Measurements from ENCODE around the gene ZDHHC1. TPM values are rescaled to one million over a fixed set of nuclear protein-coding genes. Genes with fewer than 3 reads are reported as not detected.

ZDHHC1 gene
- total RNA-seq, 2 donors from 2014 or later: 0.35 TPM; not detected in 1

DNA sequence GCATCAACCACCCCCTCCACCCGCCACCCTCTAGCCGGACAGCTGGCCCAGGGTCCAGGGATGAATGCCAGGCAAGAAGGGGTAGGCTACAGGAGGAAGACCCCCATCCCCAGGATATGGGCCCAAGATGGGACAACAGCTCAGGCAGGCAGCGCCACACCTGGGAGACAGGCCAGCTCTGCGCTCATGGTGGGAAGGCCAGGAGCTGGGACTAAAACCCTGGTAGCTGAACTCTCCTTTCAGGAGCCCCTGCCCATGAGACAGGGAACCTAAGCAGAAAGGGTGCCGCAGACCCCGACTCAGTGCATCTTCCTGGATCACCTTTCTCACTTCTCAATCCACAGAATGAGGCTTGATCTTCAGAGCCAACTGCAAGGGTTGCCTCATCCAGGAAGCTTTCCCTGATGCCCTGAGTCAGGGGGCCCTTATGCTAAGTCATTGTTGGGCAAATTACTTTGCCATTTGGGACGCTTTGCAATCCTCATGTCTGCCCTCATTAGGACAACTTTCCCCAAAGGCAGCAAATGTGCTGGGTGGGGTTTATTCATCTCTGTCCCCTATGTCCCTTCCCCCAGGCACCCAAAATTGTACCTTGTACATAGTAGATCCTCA, 9.0 kb downstream of the ZDHHC1 start:
- ATAC-seq: no peak
- Mint-ChIP-seq H3K4me3 (no peak overlapping the region), H3K36me3 (ENCODE audit: low read depth) (no peaks in the 10 kb centered on the region), H3K27me3 (peaks cover 42% of the 10 kb centered on the region), H3K4me1 (peaks cover 1% of the 10 kb centered on the region), H3K27ac (no peak overlapping the region)
- no peak for DNase-seq
- H3K9me3 ChIP-seq (ENCODE audit: control insufficient read depth, low read length, poor library complexity, severe bottlenecking): no peaks in the 10 kb centered on the region

DNA sequence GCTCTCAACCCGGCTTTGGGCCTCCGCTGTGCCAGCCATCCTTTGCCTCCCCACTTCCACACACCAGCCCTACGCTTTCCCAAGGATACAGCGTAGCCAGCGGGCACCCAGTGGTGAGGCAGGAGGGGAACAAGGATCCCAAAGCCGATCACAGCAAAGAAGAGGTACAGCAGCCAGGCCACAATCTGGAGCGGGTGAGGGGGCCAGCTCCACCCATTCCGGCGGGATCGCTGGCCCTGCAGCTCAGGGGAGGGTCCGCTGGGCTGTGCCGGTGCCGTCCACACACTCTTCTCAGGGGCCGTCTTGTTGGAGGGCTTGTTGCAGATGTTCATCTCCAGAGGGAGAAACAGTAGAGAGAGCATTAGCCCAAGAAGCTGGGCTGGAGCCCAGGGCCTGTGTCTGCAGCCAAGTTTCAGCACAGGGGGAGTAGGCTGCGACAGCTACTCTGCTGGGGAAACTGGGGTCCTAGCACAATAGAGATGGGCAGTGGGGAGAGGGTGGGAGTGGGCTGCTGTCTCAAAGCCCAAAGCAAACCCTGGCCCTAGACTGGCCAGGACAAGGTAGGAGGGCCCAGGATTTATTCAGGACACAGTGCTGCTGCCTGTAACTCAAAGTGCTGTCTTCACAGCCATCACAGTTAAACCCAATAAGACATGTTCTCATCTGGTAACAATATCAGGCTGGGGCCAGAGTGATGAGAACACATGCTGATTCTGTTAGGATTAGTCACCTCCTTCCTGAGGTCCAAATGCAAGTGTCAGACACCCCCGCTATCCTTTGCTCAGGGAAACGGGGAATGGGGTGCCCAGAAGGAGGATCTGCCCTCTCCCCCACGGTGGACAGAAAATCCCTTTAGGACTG, 9.9 kb downstream of the ZDHHC1 start:
- no peak overlapping the region for H3K4me3 Mint-ChIP-seq
- H3K27me3 Mint-ChIP-seq: peaks cover 47% of the 10 kb centered on the region
- peaks cover 2% of the 10 kb centered on the region for H3K4me1 Mint-ChIP-seq
- DNase-seq (no peak), ATAC-seq (no peak)
- H3K36me3 Mint-ChIP-seq (ENCODE audit: low read depth): no peaks in the 10 kb centered on the region
- H3K27ac Mint-ChIP-seq: no peak overlapping the region
- no peaks in the 10 kb centered on the region for H3K9me3 ChIP-seq (ENCODE audit: control insufficient read depth, low read length, poor library complexity, severe bottlenecking)

DNA sequence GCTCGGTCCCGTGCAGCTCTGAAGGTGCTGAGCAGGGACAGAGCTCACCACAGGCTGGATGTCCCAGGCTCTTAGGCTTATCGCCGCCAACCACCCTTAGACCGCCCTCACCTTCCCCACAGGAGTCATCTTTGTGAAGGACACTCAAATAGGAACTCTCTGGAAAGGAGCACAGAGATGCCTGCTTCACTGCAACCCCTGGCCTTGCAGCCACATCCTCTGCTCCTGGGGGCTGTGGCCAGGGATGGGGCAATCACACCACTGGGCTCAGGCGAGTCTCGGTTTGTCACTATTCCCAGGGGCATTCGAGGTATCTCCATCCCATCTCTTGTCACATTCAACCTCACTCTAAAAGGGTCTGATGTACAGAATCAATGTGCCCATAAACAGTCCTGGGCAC, 10.9 kb downstream of the ZDHHC1 start:
- Mint-ChIP-seq H3K4me1 (peaks cover 2% of the 10 kb centered on the region), H3K27me3 (peaks cover 49% of the 10 kb centered on the region), H3K36me3 (ENCODE audit: low read depth) (no peaks in the 10 kb centered on the region), H3K27ac (no peak overlapping the region), H3K4me3 (no peak overlapping the region)
- no peaks in the 10 kb centered on the region for H3K9me3 ChIP-seq (ENCODE audit: control insufficient read depth, low read length, poor library complexity, severe bottlenecking)
- ATAC-seq (no peak), DNase-seq (no peak)

DNA sequence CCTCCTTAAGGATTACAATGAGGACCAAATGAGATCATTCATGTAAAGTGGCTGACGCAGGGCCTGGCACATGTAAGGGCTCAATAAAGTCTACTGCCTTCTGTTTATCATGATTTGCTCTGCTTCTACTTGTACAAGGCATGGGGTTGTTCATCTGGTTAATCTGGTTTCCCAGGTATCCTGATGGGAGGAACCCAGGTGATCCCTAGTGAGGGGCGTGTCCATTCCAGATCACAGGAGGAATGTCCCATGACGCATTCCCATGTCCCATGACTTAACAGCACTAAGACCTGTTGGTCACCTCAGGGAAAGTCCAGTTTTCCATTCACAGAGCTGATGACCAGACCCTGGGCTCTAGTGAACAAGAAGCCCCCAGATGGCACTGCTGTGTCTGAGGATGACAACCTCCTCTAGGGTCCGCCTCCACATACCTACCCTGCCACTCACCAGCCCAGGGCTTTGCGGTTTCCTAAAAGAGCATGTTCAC, 11.5 kb downstream of the ZDHHC1 start:
- Mint-ChIP-seq H3K27me3 (peaks cover 49% of the 10 kb centered on the region), H3K4me3 (no peak overlapping the region), H3K27ac (no peak overlapping the region), H3K4me1 (peaks cover 2% of the 10 kb centered on the region), H3K36me3 (ENCODE audit: low read depth) (no peaks in the 10 kb centered on the region)
- DNase-seq (no peak), ATAC-seq (no peak)
- no peaks in the 10 kb centered on the region for H3K9me3 ChIP-seq (ENCODE audit: control insufficient read depth, low read length, poor library complexity, severe bottlenecking)

DNA sequence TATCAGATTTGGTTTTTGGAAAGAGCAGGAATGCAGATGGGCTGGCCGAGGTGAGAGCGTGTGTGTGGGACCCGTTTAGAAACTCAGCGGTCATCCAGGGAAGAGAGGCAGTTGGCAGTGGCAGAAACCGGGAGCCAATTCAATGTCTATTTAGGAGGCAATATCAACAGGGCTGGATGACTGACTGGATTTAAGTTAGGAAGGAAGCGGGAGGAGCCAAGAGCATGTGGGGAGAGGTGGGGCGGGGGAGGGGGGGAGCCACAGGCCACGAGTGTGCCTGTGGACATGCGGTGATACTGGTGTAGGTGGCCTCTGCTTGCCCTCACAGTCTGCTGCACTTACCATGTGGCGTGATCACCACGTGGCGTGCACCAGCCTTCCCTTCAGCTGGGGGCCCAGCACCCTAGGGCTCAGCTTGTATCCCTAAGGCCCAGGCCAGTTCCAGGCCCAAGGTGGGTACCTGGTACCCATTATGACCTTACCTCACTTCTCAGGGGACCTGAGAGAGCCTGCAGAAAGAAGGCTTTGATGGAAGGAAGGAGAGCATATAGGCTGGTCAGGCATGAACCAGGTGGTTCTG, 12.2 kb downstream of the ZDHHC1 start:
- Mint-ChIP-seq H3K4me3 (no peak overlapping the region), H3K27me3 (peaks cover 43% of the 10 kb centered on the region), H3K4me1 (peaks cover 2% of the 10 kb centered on the region), H3K27ac (no peak overlapping the region), H3K36me3 (ENCODE audit: low read depth) (no peaks in the 10 kb centered on the region)
- ATAC-seq (no peak), DNase-seq (no peak)
- no peaks in the 10 kb centered on the region for H3K9me3 ChIP-seq (ENCODE audit: control insufficient read depth, low read length, poor library complexity, severe bottlenecking)

DNA sequence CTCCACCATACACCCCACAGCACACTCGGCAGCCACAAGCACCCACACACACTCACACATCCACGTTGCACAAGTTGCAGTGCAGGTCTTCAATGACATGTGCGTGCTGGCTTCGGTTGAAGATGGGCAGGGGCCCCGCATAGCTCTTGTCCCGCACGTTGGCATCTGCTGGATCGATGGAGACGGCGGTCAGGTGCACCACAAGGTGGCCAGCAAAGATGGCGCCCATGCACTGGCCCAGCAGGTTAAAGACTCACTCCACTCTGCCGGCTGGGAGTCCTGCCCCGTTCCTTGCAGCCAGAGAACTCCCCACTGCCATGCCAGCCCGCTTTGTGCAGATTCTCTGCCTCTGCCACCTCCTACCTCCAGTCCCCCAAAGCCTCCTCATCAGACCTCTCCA, 15.4 kb downstream of the ZDHHC1 start:
- H3K36me3 Mint-ChIP-seq (ENCODE audit: low read depth): no peaks in the 10 kb centered on the region
- no peak overlapping the region for H3K27ac Mint-ChIP-seq
- H3K9me3 ChIP-seq (ENCODE audit: control insufficient read depth, low read length, poor library complexity, severe bottlenecking): no peaks in the 10 kb centered on the region
- no peak for DNase-seq
- H3K27me3 Mint-ChIP-seq: peaks cover 38% of the 10 kb centered on the region
- no peak overlapping the region for H3K4me3 Mint-ChIP-seq
- no peak for ATAC-seq
- peaks cover 2% of the 10 kb centered on the region for H3K4me1 Mint-ChIP-seq

DNA sequence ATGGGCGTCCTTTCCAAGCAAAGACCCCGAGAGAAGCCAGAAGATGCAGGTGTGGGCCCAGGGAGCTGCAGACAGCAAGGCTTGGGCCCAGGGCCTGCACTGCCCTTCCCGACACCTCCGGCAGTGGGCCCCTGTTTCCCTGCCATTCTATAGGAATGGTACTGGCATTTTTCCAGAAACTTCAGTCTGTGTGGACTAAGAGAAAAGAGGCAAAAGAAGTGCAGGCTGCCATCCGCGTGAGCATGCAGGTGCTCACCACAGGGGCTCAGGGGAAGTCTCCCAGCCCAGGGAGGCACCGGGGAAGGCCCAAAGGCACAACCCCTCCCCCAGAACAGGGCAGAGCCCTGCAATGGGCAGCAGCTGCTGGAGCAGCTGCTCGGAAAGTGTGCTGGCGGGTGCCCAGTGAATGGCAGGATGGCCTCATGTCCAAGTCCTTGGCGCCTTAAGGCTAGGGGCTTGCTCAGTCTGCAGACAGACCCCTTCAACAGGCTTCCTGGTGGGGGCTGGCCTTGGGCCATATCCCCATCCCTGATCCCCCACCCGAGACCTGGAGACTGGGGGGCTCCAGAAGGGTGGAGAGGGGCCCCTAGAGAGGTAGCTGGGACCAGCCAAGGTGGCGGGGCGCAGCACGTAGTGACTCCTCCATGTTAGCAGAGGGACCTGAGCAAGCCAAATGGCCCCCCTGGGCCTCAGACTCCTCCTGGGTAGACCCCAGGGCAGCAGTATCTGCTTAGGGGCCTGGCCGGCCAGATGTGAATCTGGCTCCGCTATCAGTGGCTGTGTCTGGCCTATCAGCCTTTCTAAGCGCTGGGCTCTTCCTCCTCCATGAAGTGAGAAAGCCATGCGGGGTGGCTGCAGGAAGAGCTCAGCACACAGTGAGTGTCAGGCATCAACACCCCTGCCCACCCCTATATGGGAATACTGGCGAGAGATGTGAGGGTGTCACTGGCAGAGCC, 16.2 kb downstream of the ZDHHC1 start:
- DNase-seq (no peak), ATAC-seq (no peak)
- Mint-ChIP-seq H3K4me1 (peaks cover 2% of the 10 kb centered on the region), H3K27me3 (peaks cover 38% of the 10 kb centered on the region), H3K36me3 (ENCODE audit: low read depth) (no peaks in the 10 kb centered on the region), H3K4me3 (no peak overlapping the region), H3K27ac (no peak overlapping the region)
- H3K9me3 ChIP-seq (ENCODE audit: control insufficient read depth, low read length, poor library complexity, severe bottlenecking): no peaks in the 10 kb centered on the region

DNA sequence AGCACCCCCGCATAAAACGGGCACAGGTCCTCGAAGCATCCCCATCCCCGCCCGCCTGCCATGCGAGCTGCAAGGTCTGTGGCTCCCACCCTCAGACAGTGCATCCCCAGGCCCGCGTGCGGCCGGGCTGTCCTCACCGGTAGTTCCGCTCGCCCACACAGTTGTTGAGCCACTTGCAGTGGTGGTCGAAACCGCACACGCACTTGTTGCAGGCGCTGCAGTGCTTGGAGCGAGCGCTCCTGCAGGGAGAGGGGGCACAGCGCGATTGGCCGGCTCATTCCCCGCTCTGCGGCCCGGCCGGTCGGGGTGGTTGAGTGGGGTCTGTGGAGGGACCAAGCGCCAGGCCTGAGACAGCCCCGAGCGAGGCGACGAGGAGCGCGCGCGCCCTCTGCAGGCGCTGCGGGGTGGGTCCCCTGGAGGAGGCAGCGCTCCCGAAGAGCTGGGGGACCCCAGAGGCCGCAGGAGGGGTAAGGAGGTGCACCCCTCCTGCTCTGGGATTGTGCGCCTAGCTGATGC, 17.0 kb downstream of the ZDHHC1 start:
- ATAC-seq: peak; percentile 78
- peaks cover under 1% of the 10 kb centered on the region for H3K36me3 Mint-ChIP-seq (ENCODE audit: low read depth)
- no peaks in the 10 kb centered on the region for H3K9me3 ChIP-seq (ENCODE audit: control insufficient read depth, low read length, poor library complexity, severe bottlenecking)
- H3K4me1 Mint-ChIP-seq: peaks cover 3% of the 10 kb centered on the region
- H3K4me3 Mint-ChIP-seq: no peak overlapping the region
- H3K27ac Mint-ChIP-seq: no peak overlapping the region
- peak in 1 of 3 donors; percentile 34 for DNase-seq
- peaks cover 38% of the 10 kb centered on the region for H3K27me3 Mint-ChIP-seq

DNA sequence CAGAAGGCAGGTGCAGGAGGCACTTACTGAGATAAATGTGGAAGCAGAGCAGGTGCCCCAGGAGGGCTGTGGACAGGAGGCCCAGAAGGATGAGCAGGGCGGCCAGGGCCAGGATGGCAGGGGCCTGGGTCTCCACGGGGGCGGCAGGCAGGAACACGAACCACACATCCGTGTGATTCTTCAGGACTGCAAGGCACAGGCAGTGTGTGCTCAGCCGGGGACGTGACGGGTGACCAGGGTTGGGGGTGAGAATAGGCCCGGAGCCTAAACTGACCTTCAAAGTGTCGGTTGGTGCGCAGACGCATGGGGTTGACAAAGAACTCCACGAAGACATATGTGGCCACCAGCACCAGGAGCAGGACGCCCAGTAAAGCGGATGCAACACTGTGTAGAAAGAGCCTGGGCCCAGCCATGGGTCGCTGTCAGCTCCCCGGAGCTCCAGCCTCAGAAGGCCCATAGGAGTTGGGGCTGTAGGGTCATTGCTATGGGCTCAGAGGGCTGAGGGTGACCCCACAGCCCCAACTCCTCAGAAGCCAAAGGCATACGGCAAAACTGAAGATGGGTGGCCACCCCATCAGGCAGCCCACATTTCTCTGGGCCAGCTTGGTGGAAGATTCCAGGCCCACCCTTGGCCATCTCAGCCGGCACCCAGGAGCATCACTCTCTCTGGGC, 17.6 kb downstream of the ZDHHC1 start:
- peaks cover 7% of the 10 kb centered on the region for H3K4me1 Mint-ChIP-seq
- H3K27ac Mint-ChIP-seq: no peak overlapping the region
- H3K9me3 ChIP-seq (ENCODE audit: control insufficient read depth, low read length, poor library complexity, severe bottlenecking): no peaks in the 10 kb centered on the region
- no peak for DNase-seq
- peaks cover 38% of the 10 kb centered on the region for H3K27me3 Mint-ChIP-seq
- peaks cover 4% of the 10 kb centered on the region for H3K36me3 Mint-ChIP-seq (ENCODE audit: low read depth)
- no peak for ATAC-seq
- no peak overlapping the region for H3K4me3 Mint-ChIP-seq

DNA sequence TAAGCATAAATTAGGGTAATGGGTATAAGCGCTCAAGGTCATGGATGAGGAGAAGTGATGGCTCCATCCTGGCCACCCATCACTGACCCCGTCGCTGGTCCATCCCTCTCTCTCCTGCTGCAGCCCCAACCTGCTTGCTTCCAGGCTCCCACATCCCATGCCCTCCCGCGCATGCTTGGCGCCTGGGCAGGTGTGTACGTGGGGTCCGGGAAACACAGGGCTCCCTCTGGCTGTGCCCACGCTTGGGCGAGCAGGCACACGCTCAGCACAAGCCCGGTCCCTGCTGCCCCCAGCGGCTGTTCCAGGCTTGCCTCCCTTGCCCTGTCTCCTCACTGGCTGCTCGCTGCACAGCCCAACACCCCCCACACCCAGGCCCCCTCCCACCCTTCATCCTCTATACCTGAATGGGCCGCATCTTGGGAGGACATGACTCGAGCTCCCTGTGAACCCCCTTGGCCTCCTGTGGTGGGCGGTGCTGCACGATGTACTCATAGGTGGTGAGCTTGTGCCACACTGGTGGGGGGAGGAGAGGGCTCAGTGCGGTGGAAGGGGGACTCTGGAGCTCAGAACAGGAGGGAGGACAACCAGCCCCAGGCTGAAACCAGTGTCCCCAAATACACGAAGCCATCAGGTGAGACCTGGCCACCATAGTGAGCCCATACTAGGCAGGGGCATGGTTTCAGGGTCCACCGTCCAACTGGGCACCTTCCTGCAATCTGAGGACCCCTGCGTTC, 18.3 kb downstream of the ZDHHC1 start:
- H3K27ac Mint-ChIP-seq: no peak overlapping the region
- DNase-seq: no peak
- H3K9me3 ChIP-seq (ENCODE audit: control insufficient read depth, low read length, poor library complexity, severe bottlenecking): no peaks in the 10 kb centered on the region
- no peak overlapping the region for H3K4me3 Mint-ChIP-seq
- peaks cover 7% of the 10 kb centered on the region for H3K4me1 Mint-ChIP-seq
- H3K27me3 Mint-ChIP-seq: peaks cover 34% of the 10 kb centered on the region
- no peak for ATAC-seq
- H3K36me3 Mint-ChIP-seq (ENCODE audit: low read depth): peaks cover 4% of the 10 kb centered on the region

DNA sequence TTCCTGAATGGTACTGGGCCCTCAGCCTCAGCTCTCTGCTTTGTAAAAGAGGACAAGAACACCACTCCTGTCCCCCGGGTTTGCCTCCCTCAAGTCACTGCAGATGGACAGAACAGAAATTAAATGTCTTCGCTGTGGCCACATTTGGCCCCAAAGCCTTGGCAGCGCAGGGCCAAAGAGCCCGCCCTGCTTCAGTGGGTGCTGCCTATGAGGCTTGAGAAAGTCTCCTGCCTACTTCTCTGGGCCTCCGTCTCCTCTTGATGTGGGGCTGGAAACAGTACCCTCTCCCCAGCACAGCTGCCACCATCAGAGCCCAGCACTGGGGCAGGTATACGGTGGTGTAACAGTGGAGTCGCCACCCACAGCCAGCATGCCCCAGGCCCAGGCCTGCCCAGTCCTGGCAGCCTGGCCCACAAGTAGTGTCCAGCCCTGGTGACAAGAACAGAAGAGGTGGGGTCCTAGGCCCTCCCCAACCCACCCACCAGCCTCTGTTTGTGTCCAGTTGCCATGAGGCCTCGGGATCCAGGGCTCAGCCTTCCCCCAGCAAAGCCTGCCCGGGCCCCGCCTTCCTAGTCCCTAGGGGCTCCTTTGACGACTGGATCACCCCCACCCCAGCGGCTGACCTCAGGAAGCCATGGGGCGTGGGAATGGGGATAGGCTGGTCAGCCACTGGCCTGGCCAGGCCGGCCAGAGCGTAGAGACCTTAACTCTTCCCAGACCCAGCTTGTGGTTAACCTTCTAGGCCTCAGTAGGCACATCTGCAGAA, 19.1 kb downstream of the ZDHHC1 start:
- DNase-seq: no peak
- H3K27me3 Mint-ChIP-seq: peaks cover 34% of the 10 kb centered on the region
- H3K27ac Mint-ChIP-seq: no peak overlapping the region
- no peak for ATAC-seq
- H3K9me3 ChIP-seq (ENCODE audit: control insufficient read depth, low read length, poor library complexity, severe bottlenecking): no peaks in the 10 kb centered on the region
- no peak overlapping the region for H3K4me3 Mint-ChIP-seq
- peaks cover 9% of the 10 kb centered on the region for H3K4me1 Mint-ChIP-seq
- H3K36me3 Mint-ChIP-seq (ENCODE audit: low read depth): peaks cover 8% of the 10 kb centered on the region
